ENCODE measurements around the gene AK4. TPM values are rescaled to one million over a fixed set of nuclear protein-coding genes. Genes with fewer than 3 reads are reported as not detected.

AK4 gene
- total and polyA plus RNA-seq, 2 of the 8 experiments (the other 6 are each of a cell fraction or from before 2014, with no cell fraction given): 64.5 to 175 TPM

GRCh38 chr1:65148548-65149350 is 746 bp downstream of the AK4 start:
- H2BK15ac ChIP-seq (ENCODE audit: low read length): no peak overlapping the region
- ChIA-PET CTCF (ENCODE audit: partially characterized antibody) (interaction anchor here (1.2 to 1.8 kb wide), 2 partner anchors 45 to 60 kb away, joined by 3 to 7 read pairs; no protein-coding TSS in a partner anchor), POLR2A (ENCODE audit: partially characterized antibody) (interaction anchor here (0.7 to 5.2 kb wide), 21 partner anchors 8 to 543 kb away, joined by 3 to 48 read pairs (median 4); partner anchors contain the start of gene JAK1)
- no peak overlapping the region for H3K23ac ChIP-seq (ENCODE audit: insufficient read length)
- H2BK120ac ChIP-seq (replicated peaks; ENCODE audit: low read depth, low read length): no peak overlapping the region
- 0% methylated on average over 32 of the region's 73 CpGs; no CpG with 5 or more reads in 1 of the 2 experiments for WGBS, 2 experiments (ENCODE audit: extremely low coverage in 1 of 2, insufficient coverage in 1 of 2, insufficient read length in 1 of 2, insufficient replicate concordance in 2 of 2, low coverage in 1 of 2, low lambda C conversion rate in 2 of 2, missing lambda C conversion rate in 1 of 2)
- FAIRE-seq (no peak), DNase-seq (ENCODE audit: low read depth in 1 of 2, low spot score in 2 of 2) (peak; percentile 50 to 83)
- H2AFZ ChIP-seq (ENCODE audit: low read length): no peak overlapping the region
- no peak overlapping the region for H3K14ac ChIP-seq (ENCODE audit: insufficient read length)
- peak overlapping the region; percentile 65 to 96 for H3K4me2 ChIP-seq (ENCODE audit: insufficient read depth in 1 of 2, low read depth in 2 of 2, low read length in 2 of 2)
- peak overlapping the region; percentile 90 for H4K91ac ChIP-seq (replicated peaks; ENCODE audit: insufficient read length, low read length)
- peak overlapping the region; percentile 96; the same call in 1 of the 2 replicates for H3K18ac ChIP-seq (ENCODE audit: extremely low read depth, low read length)
- H3K9me3 ChIP-seq (ENCODE audit: insufficient read depth in 2 of 2, low read depth in 1 of 2, low read length in 1 of 2): no peaks in the 10 kb centered on the region
- peaks cover 2 to 24% of the 10 kb centered on the region in 2 experiments; a peak in 3 of 4 replicates for H3K79me2 ChIP-seq (ENCODE audit: control insufficient read depth in 1 of 2, insufficient read depth in 2 of 2, low read length in 2 of 2)
- H4K20me1 ChIP-seq (replicated peaks in 1 of 2; ENCODE audit: control insufficient read depth in 1 of 2, insufficient read depth in 2 of 2, low read length in 2 of 2): no peaks in the 10 kb centered on the region
- no peak overlapping the region for H2BK20ac ChIP-seq (ENCODE audit: low read length)
- H3K27me3 ChIP-seq (replicated peaks in 1 of 4; ENCODE audit: control insufficient read depth in 3 of 4, extremely low read depth in 1 of 4, insufficient read depth in 3 of 4, low read length in 3 of 4): peaks cover 2 to 22% (median 14%) of the 10 kb centered on the region in 4 experiments; a peak in 6 of 7 replicates
- H4K8ac ChIP-seq (ENCODE audit: extremely low read depth, insufficient read depth, low read length): peak overlapping the region; percentile 74
- peak overlapping the region; percentile 67 for H3K56ac ChIP-seq (replicated peaks; ENCODE audit: insufficient read length, low read depth, low read length)
- no peaks in the 10 kb centered on the region; the same call in 1 of the 2 replicates for H3K79me1 ChIP-seq (ENCODE audit: low read depth, low read length)
- no peak overlapping the region for H4K5ac ChIP-seq (ENCODE audit: insufficient read length, low read depth, low read length)
- H2BK12ac ChIP-seq (ENCODE audit: low read depth, low read length): peak overlapping the region; percentile 97; the same call in 1 of the 2 replicates
- peak overlapping the region; percentile 43 to 77 (median 59) for H3K4me3 ChIP-seq (ENCODE audit: extremely low read depth in 1 of 4, insufficient read depth in 2 of 4, low read depth in 3 of 4, low read length in 4 of 4)
- H3K9ac ChIP-seq (replicated peaks in 1 of 4; ENCODE audit: extremely low read depth in 1 of 4, low read depth in 3 of 4, low read length in 3 of 4): peak overlapping the region in 3 of 4 experiments; percentile 36 to 67 (median 51); a peak in 5 of 7 replicates
- H3K4ac ChIP-seq (replicated peaks; ENCODE audit: insufficient read length, low read depth, low read length): no peak overlapping the region
- H3K36me3 ChIP-seq (ENCODE audit: control insufficient read depth in 2 of 4, insufficient read depth in 4 of 4, low read length in 3 of 4): no peaks in the 10 kb centered on the region
- H2AK5ac ChIP-seq (ENCODE audit: low read depth, low read length): 0 out of 2 replicates have a peak overlapping the region, but pooled peaks have one; percentile 65
- peak overlapping the region; percentile 13; the same call in 1 of the 2 replicates for H3K27ac ChIP-seq (ENCODE audit: low read depth, low read length)
- peaks cover 9 to 15% (median 11%) of the 10 kb centered on the region in 4 experiments for H3K4me1 ChIP-seq (replicated peaks in 1 of 4; ENCODE audit: control insufficient read depth in 3 of 4, insufficient read depth in 4 of 4, low read length in 3 of 4)
- peak overlapping the region; percentile 80; the same call in 1 of the 2 replicates for H2BK5ac ChIP-seq (ENCODE audit: low read depth, low read length)
- peaks cover 18% of the 10 kb centered on the region for H3K23me2 ChIP-seq (ENCODE audit: low read depth, low read length)
- TF ChIP-seq SP1 (IDR thresholded peaks at IDR 0.05; ENCODE audit: low read depth, low read length): no peak
- no peak for TF ChIP-seq CTBP2 (IDR thresholded peaks at IDR 0.05; ENCODE audit: borderline replicate concordance, insufficient read depth, insufficient read length, low read length)
- no peak for TF ChIP-seq TEAD4 (IDR thresholded peaks at IDR 0.05; ENCODE audit: low read depth, low read length)
- no peak for TF ChIP-seq CHD1 (IDR thresholded peaks at IDR 0.05; ENCODE audit: low read depth, low read length)
- no peak for TF ChIP-seq SIX5 (IDR thresholded peaks at IDR 0.05; ENCODE audit: low read depth, low read length)
- no peak for TF ChIP-seq HDAC2 (IDR thresholded peaks at IDR 0.05; ENCODE audit: borderline replicate concordance in 1 of 2, low read depth in 2 of 2, low read length in 2 of 2)
- no peak for TF ChIP-seq CBX8 (IDR thresholded peaks at IDR 0.05; ENCODE audit: borderline replicate concordance, low read depth, low read length)
- TF ChIP-seq YY1 (IDR thresholded peaks at IDR 0.05; ENCODE audit: low read depth, low read length): peak; percentile 59; the same call in 1 of the 2 replicates
- no peak for TF ChIP-seq MAFK (IDR thresholded peaks at IDR 0.05; ENCODE audit: low read depth, low read length)
- TF ChIP-seq POLR2A (IDR thresholded peaks at IDR 0.05; ENCODE audit: control extremely low read depth in 1 of 2, low read depth in 2 of 2, low read length in 2 of 2): peak; percentile 45 to 70
- no peak for TF ChIP-seq SIRT6 (IDR thresholded peaks at IDR 0.05; ENCODE audit: low read length)
- TF ChIP-seq TAF1 (IDR thresholded peaks at IDR 0.05; ENCODE audit: low read depth, low read length): peak; percentile 33; the same call in 1 of the 2 replicates

Data from H1 (cell line).